HEK293 (cell line): ENCODE data around the gene MMP25.

ENCODE experiments used
- CTCF ChIA-PET: fragments of 350-600 bp; formaldehyde crosslinking; extraction: SDS; loops from one replicate; lab custom pipeline; 2021; ENCODE audit warnings: antibody characterized with exemption; lab: Yijun Ruan, JAX
- POLR2A ChIA-PET: fragments of 300-600 bp; formaldehyde crosslinking; extraction: SDS; loops from one replicate; lab custom pipeline; 2020; ENCODE audit warnings: antibody characterized with exemption, inconsistent platforms; lab: Yijun Ruan, JAX
- H3K27ac ChIP-seq: fragments of 200-500 bp; sonication (Bioruptor generic); 2 replicates; pipeline ENCODE4 v1.5.1; 2014; ENCODE audit warnings: low read depth, low read length, control low read depth, inconsistent platforms; ENCODE audit errors: extremely low read depth
- H3K36me3 ChIP-seq, 2 experiments: fragments of 200-500 bp in 1 of 2; sonication (Bioruptor generic) in 1 of 2; 1 replicate in 1 of 2; 2 replicates in 1 of 2; pipeline ENCODE4 v1.5.1; 2014 to 2017; ENCODE audit warnings: inconsistent platforms in 2 of 2, low read length in 2 of 2; ENCODE audit not compliant: control insufficient read depth in 2 of 2, insufficient read depth in 1 of 2
- H3K4me1 ChIP-seq: fragments of 200-500 bp; sonication (Bioruptor generic); 2 replicates; pipeline ENCODE4 v1.5.1; 2014; ENCODE audit warnings: mild to moderate bottlenecking, low read length, inconsistent platforms; ENCODE audit not compliant: control insufficient read depth, insufficient read depth
- H3K4me3 ChIP-seq: 2 replicates; pipeline ENCODE4 v1.5.1; 2011; ENCODE audit warnings: low read depth, mild to moderate bottlenecking, control low read depth, low read length, moderate library complexity
- H3K9me3 ChIP-seq: fragments of 200-500 bp; sonication (Bioruptor generic); 2 replicates; pipeline ENCODE4 v1.5.1; 2014; ENCODE audit warnings: low read depth, low read length, inconsistent platforms; ENCODE audit not compliant: control insufficient read depth, insufficient read depth
- EGR2 ChIP-seq: fragments of 450-650 bp; formaldehyde crosslinking; IDR thresholded peaks from 2 replicates; pipeline ENCODE4 v1.5.1; 2016; ENCODE audit warnings: low read depth, missing biosample characterization, missing genetic modification characterization
- FEZF1 ChIP-seq: fragments of 450-650 bp; formaldehyde crosslinking; IDR thresholded peaks from 2 replicates; pipeline ENCODE4 v1.5.1; 2016; ENCODE audit warnings: missing biosample characterization, missing genetic modification characterization
- GFI1B ChIP-seq: fragments of 450-650 bp; formaldehyde crosslinking; IDR thresholded peaks from 2 replicates; pipeline ENCODE4 v1.5.1; 2016; ENCODE audit warnings: missing biosample characterization, missing genetic modification characterization
- HOXD13 ChIP-seq: sonication (generic); formaldehyde crosslinking; IDR thresholded peaks from 2 replicates; pipeline ENCODE4 v1.8.0; 2022; ENCODE audit warnings: missing genetic modification reagents, borderline replicate concordance
- KLF1 ChIP-seq: fragments of 450-650 bp; formaldehyde crosslinking; IDR thresholded peaks from 2 replicates; pipeline ENCODE4 v1.5.1; 2016; ENCODE audit warnings: missing biosample characterization, missing genetic modification characterization
- MEIS1 ChIP-seq: sonication (generic); formaldehyde crosslinking; IDR thresholded peaks from 2 replicates; pipeline ENCODE4 v1.8.1; 2022; ENCODE audit warnings: missing genetic modification reagents, mild to moderate bottlenecking, borderline replicate concordance
- ZBTB1 ChIP-seq: fragments of 450-650 bp; formaldehyde crosslinking; IDR thresholded peaks from 2 replicates; pipeline ENCODE4 v1.5.1; 2016; ENCODE audit warnings: missing biosample characterization, missing genetic modification characterization
- ZBTB21 ChIP-seq: fragments of 450-650 bp; formaldehyde crosslinking; IDR thresholded peaks from 2 replicates; pipeline ENCODE4 v1.5.1; 2017; ENCODE audit warnings: missing biosample characterization, missing genetic modification characterization
- ZFHX2 ChIP-seq: fragments of 450-650 bp; formaldehyde crosslinking; conservative IDR thresholded peaks from 2 replicates; pipeline ENCODE4 v1.5.1; 2016; ENCODE audit warnings: missing biosample characterization, missing genetic modification characterization
- ZFP69B ChIP-seq: fragments of 450-650 bp; formaldehyde crosslinking; IDR thresholded peaks from 2 replicates; pipeline ENCODE4 v1.5.1; 2016; ENCODE audit warnings: missing biosample characterization, missing genetic modification characterization
- ZNF121 ChIP-seq: fragments of 450-650 bp; formaldehyde crosslinking; IDR thresholded peaks from 2 replicates; pipeline ENCODE4 v1.5.1; 2016; ENCODE audit warnings: missing biosample characterization, missing genetic modification characterization
- ZNF133 ChIP-seq: fragments of 450-650 bp; formaldehyde crosslinking; IDR thresholded peaks from 2 replicates; pipeline ENCODE4 v1.5.1; 2016; ENCODE audit warnings: missing biosample characterization, missing genetic modification characterization
- ZNF423 ChIP-seq: fragments of 450-650 bp; formaldehyde crosslinking; IDR thresholded peaks from 2 replicates; pipeline ENCODE4 v1.5.1; 2016; ENCODE audit warnings: missing biosample characterization, missing genetic modification characterization
- ZNF677 ChIP-seq: fragments of 450-650 bp; IDR thresholded peaks from 2 replicates; pipeline ENCODE4 v1.5.0; 2018; ENCODE audit warnings: missing biosample characterization, mild to moderate bottlenecking, missing genetic modification characterization, moderate library complexity
- ZSCAN23 ChIP-seq: fragments of 450-650 bp; formaldehyde crosslinking; IDR thresholded peaks from 2 replicates; pipeline ENCODE4 v1.5.1; 2016; ENCODE audit warnings: missing biosample characterization, missing genetic modification characterization
- TF ChIP-seq, protein P1 (sequence below): fragments of 450-650 bp; formaldehyde crosslinking; IDR thresholded peaks from 2 replicates; pipeline ENCODE4 v1.5.1; 2016; ENCODE audit warnings: missing biosample characterization, missing genetic modification characterization
- TF ChIP-seq, protein P2 (sequence below): fragments of 450-650 bp; formaldehyde crosslinking; IDR thresholded peaks from 2 replicates; pipeline ENCODE4 v1.5.1; 2016; ENCODE audit warnings: missing biosample characterization, missing genetic modification characterization
- TF ChIP-seq, protein P3 (sequence below): fragments of 450-650 bp; formaldehyde crosslinking; IDR thresholded peaks from 2 replicates; pipeline ENCODE4 v1.5.1; 2016; ENCODE audit warnings: missing biosample characterization, missing genetic modification characterization

The MMP25 gene

DNA sequence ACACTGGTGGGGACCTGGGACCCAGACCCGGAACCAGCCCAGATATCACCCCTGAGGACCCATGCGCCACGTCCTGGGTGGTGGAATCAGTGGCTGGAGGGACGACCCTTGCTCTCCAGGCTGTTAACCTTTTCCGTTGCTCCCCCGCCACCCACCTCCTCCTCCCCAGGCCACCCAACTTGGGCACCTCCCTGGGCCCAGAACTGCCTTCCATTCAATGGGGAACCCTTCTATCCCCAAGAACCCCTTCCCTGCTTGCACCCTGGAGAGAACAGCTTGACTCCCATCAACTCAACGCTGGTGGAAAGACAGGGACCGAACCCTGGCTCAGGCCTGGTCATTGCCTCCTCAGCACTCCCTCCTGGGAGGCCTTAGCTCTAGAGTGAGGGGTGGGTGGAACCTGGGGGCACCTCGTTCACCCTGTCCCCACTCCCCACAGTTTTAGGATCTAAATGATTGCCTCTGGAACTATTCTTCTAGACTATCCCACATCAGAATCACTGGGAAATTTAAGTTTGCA is 13.4 kb downstream of the MMP25 start (continued):
- 0 out of 2 replicates have a peak, but pooled peaks have one; percentile 19 for TF ChIP-seq EGR2
- 0 out of 2 replicates have a peak, but pooled peaks have one; percentile 5 for TF ChIP-seq ZFHX2 (tag by site-specific recombination)
- TF ChIP-seq HOXD13 (CRISPR knock-in tag) = no peak

DNA sequence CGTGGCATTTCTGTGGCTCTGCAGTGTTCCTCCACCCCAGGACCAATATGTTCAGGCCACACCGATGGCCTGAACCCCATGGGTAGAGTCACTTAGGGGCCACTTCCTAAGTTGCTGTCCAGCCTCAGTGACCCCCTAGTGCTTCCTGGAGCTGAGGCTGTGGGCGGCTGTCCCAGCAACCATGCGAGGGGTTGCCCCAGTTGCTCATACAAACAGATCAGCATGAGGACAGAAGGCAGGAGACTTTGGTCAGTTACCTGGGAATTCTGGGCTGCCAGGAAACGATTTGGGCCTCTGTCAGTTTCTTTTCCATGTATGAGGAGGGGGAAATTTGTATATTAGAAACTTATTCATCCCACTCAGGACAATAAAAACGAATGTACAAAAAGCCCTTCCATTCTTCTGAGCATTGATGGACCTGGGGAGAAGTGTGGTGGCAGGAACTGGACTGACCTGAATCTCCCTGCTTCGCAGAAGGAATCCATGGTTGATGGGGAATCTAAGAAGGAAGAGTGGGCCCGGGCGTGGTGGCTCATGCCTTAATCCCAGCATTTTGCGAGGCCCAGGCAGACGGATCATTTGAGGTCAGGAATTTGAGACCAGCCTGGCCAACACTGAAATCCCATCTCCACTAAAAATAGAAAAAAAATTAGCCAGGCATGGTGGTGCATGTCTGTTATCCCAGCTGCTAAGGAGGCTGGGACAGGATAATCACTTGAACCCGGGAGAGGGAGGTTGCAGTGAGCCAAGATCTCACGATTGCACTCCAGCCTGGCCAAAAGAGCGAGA is 14.2 kb downstream of the MMP25 start:
- Histone ChIP-seq H3K4me1 (peaks cover 3% of the 10 kb centered on the region), H3K4me3 (no peak overlapping the region), H3K9me3 (no peaks in the 10 kb centered on the region), H3K36me3 (peaks cover 0 to 6% of the 10 kb centered on the region in 2 experiments; a peak in 2 of 3 replicates), H3K27ac (no peak overlapping the region)
- CTCF ChIA-PET = interaction anchor here (0.8 to 5.3 kb wide), 11 partner anchors 23 to 72 kb away, joined by 3 to 54 read pairs (median 5); partner anchors contain the start of gene ZNF205
- no peak for TF ChIP-seq MEIS1
- no peak for TF ChIP-seq ZNF423
- TF ChIP-seq, protein P1, sequence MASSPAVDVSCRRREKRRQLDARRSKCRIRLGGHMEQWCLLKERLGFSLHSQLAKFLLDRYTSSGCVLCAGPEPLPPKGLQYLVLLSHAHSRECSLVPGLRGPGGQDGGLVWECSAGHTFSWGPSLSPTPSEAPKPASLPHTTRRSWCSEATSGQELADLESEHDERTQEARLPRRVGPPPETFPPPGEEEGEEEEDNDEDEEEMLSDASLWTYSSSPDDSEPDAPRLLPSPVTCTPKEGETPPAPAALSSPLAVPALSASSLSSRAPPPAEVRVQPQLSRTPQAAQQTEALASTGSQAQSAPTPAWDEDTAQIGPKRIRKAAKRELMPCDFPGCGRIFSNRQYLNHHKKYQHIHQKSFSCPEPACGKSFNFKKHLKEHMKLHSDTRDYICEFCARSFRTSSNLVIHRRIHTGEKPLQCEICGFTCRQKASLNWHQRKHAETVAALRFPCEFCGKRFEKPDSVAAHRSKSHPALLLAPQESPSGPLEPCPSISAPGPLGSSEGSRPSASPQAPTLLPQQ = 0 out of 2 replicates have a peak, but pooled peaks have one; percentile 36
- TF ChIP-seq GFI1B (tag by site-specific recombination) = no peak
- no peak for TF ChIP-seq KLF1 (tag by site-specific recombination)
- TF ChIP-seq, protein P2, sequence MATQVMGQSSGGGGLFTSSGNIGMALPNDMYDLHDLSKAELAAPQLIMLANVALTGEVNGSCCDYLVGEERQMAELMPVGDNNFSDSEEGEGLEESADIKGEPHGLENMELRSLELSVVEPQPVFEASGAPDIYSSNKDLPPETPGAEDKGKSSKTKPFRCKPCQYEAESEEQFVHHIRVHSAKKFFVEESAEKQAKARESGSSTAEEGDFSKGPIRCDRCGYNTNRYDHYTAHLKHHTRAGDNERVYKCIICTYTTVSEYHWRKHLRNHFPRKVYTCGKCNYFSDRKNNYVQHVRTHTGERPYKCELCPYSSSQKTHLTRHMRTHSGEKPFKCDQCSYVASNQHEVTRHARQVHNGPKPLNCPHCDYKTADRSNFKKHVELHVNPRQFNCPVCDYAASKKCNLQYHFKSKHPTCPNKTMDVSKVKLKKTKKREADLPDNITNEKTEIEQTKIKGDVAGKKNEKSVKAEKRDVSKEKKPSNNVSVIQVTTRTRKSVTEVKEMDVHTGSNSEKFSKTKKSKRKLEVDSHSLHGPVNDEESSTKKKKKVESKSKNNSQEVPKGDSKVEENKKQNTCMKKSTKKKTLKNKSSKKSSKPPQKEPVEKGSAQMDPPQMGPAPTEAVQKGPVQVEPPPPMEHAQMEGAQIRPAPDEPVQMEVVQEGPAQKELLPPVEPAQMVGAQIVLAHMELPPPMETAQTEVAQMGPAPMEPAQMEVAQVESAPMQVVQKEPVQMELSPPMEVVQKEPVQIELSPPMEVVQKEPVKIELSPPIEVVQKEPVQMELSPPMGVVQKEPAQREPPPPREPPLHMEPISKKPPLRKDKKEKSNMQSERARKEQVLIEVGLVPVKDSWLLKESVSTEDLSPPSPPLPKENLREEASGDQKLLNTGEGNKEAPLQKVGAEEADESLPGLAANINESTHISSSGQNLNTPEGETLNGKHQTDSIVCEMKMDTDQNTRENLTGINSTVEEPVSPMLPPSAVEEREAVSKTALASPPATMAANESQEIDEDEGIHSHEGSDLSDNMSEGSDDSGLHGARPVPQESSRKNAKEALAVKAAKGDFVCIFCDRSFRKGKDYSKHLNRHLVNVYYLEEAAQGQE (tag by site-specific recombination) = 0 out of 2 replicates have a peak, but pooled peaks have one; percentile 36
- TF ChIP-seq ZFP69B (tag by site-specific recombination) = peak; percentile 63; the same call in 1 of the 2 replicates
- POLR2A ChIA-PET = interaction anchor here (1.1 to 1.4 kb wide), 2 partner anchors 62 to 71 kb away, joined by 4 to 5 read pairs; no protein-coding TSS in a partner anchor

DNA sequence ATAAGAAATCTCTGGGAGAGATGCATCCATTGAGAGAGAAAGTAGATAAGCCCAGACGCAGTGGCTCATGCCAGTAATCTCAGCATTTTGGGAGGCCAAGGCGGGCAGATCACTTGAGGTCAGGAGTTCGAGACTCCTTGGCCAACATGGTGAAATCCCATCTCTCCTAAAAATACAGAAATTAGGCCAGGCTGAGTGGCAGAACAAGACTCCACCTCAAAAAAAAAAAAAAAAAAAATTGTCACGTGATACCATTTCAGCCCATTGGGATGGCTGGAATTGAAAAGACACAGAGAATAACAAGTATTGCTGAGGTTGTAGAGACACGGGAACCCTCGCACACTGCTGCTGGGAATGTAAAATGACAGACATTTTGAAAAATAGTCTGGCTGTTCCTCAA is 16.2 kb downstream of the MMP25 start:
- POLR2A ChIA-PET = no interaction called here
- CTCF ChIA-PET = interaction anchor here (0.6 to 2.0 kb wide), 7 partner anchors 15 to 69 kb away, joined by 3 to 9 read pairs (median 5); no protein-coding TSS in a partner anchor
- H3K4me1 ChIP-seq = peaks cover 3% of the 10 kb centered on the region

More for the DNA sequence above, 16.2 kb downstream of the MMP25 start:
- H3K4me3 ChIP-seq = no peak overlapping the region
- H3K36me3 ChIP-seq = peaks cover 0 to under 1% of the 10 kb centered on the region in 2 experiments; a peak in 1 of 3 replicates
- H3K9me3 ChIP-seq = no peaks in the 10 kb centered on the region
- TF ChIP-seq ZNF677 (tag by site-specific recombination) = no peak
- no peak for TF ChIP-seq FEZF1 (tag by site-specific recombination)
- TF ChIP-seq ZSCAN23 = no peak
- TF ChIP-seq ZNF133 (tag by site-specific recombination) = no peak
- TF ChIP-seq, protein P3, sequence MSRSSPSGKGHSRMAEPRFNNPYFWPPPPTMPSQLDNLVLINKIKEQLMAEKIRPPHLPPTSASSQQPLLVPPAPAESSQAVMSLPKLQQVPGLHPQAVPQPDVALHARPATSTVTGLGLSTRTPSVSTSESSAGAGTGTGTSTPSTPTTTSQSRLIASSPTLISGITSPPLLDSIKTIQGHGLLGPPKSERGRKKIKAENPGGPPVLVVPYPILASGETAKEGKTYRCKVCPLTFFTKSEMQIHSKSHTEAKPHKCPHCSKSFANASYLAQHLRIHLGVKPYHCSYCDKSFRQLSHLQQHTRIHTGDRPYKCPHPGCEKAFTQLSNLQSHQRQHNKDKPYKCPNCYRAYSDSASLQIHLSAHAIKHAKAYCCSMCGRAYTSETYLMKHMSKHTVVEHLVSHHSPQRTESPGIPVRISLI (tag by site-specific recombination) = 0 out of 2 replicates have a peak, but pooled peaks have one; percentile 14
- no peak for TF ChIP-seq ZNF121 (tag by site-specific recombination)
- TF ChIP-seq ZBTB21 (tag by site-specific recombination) = no peak
- TF ChIP-seq ZBTB1 (tag by site-specific recombination) = no peak
- H3K27ac ChIP-seq = no peak overlapping the region
